Neuron (in vitro differentiated cells): ENCODE measurements around the gene KRT79.

Experiments used
- H2AFZ ChIP-seq: one replicate; pipeline ENCODE4 v1.6.1; 2013; ENCODE audit warnings: low read depth, mild to moderate bottlenecking, inconsistent platforms, low read length, moderate library complexity
- H3K27me3 ChIP-seq: one replicate; pipeline ENCODE4 v1.6.1; 2013; ENCODE audit warnings: low read length; ENCODE audit not compliant: insufficient read depth
- H3K36me3 ChIP-seq: one replicate; pipeline ENCODE4 v1.6.1; 2013; ENCODE audit warnings: low read length; ENCODE audit not compliant: insufficient read depth
- H3K4me1 ChIP-seq: one replicate; pipeline ENCODE4 v1.6.1; 2013; ENCODE audit warnings: low read length; ENCODE audit not compliant: insufficient read depth
- H3K4me3 ChIP-seq: 2 replicates; pipeline ENCODE4 v1.5.1; 2013; ENCODE audit warnings: mild to moderate bottlenecking, low read length, moderate library complexity
- H3K9me3 ChIP-seq: one replicate; pipeline ENCODE4 v1.6.1; 2013; ENCODE audit warnings: low read length

The KRT79 gene

GRCh38 chr12:52850681-52851080 is 16.6 kb upstream of the KRT79 start:
- Histone ChIP-seq H2AFZ (no peak overlapping the region), H3K27me3 (peaks cover 5% of the 10 kb centered on the region), H3K9me3 (no peaks in the 10 kb centered on the region), H3K4me3 (no peak overlapping the region), H3K4me1 (no peaks in the 10 kb centered on the region), H3K36me3 (no peaks in the 10 kb centered on the region)

- Histone ChIP-seq H3K36me3 (no peaks in the 10 kb centered on the region), H3K4me1 (no peaks in the 10 kb centered on the region), H2AFZ (no peak overlapping the region), H3K27me3 (peaks cover 5% of the 10 kb centered on the region), H3K9me3 (no peaks in the 10 kb centered on the region), H3K4me3 (no peak overlapping the region)
Observed at GRCh38 chr12:52849511-52849910, 15.4 kb upstream of the KRT79 start.

GRCh38 chr12:52848661-52849255 is 14.6 kb upstream of the KRT79 start, which contains the start of gene KRT78:
KRT78 (minus strand) TSS chr12:52848994; CDS start chr12:52848930, 64 bp downstream.
- no peak within 1 kb of the TSS for H2AFZ ChIP-seq
- H3K4me3 ChIP-seq: no peak within 1 kb of the TSS
- no peaks in the 10 kb centered on the region for H3K4me1 ChIP-seq
- peaks cover 5% of the 10 kb centered on the region for H3K27me3 ChIP-seq
- H3K9me3 ChIP-seq: no peaks in the 10 kb centered on the region
- H3K36me3 ChIP-seq: no peaks in the 10 kb centered on the region

- Histone ChIP-seq H2AFZ (no peak overlapping the region), H3K4me3 (no peak overlapping the region), H3K36me3 (no peaks in the 10 kb centered on the region), H3K9me3 (no peaks in the 10 kb centered on the region), H3K4me1 (no peaks in the 10 kb centered on the region), H3K27me3 (peaks cover 5% of the 10 kb centered on the region)
Observed at GRCh38 chr12:52847335-52848102, 13.4 kb upstream of the KRT79 start.

- H3K36me3 ChIP-seq: no peaks in the 10 kb centered on the region
- no peak overlapping the region for H3K4me3 ChIP-seq
- no peaks in the 10 kb centered on the region for H3K9me3 ChIP-seq
- no peak overlapping the region for H2AFZ ChIP-seq
- no peaks in the 10 kb centered on the region for H3K4me1 ChIP-seq
- H3K27me3 ChIP-seq: peaks cover 1% of the 10 kb centered on the region
Observed at GRCh38 chr12:52846356-52846970, 12.4 kb upstream of the KRT79 start.

GRCh38 chr12:52845946-52846345 is 11.8 kb upstream of the KRT79 start:
- no peak overlapping the region for H2AFZ ChIP-seq
- H3K4me3 ChIP-seq: no peak overlapping the region
- H3K4me1 ChIP-seq: no peaks in the 10 kb centered on the region
- H3K36me3 ChIP-seq: no peaks in the 10 kb centered on the region
- no peaks in the 10 kb centered on the region for H3K9me3 ChIP-seq
- no peaks in the 10 kb centered on the region for H3K27me3 ChIP-seq

- H2AFZ ChIP-seq: no peak overlapping the region
- no peaks in the 10 kb centered on the region for H3K4me1 ChIP-seq
- no peaks in the 10 kb centered on the region for H3K27me3 ChIP-seq
- no peaks in the 10 kb centered on the region for H3K9me3 ChIP-seq
- H3K36me3 ChIP-seq: no peaks in the 10 kb centered on the region
- H3K4me3 ChIP-seq: no peak overlapping the region
Observed at GRCh38 chr12:52844386-52844785, 10.3 kb upstream of the KRT79 start.

GRCh38 chr12:52839436-52840105 is 5.5 kb upstream of the KRT79 start:
- H3K27me3 ChIP-seq: no peaks in the 10 kb centered on the region
- H3K36me3 ChIP-seq: no peaks in the 10 kb centered on the region
- no peak overlapping the region for H2AFZ ChIP-seq
- H3K4me1 ChIP-seq: no peaks in the 10 kb centered on the region
- no peak overlapping the region for H3K4me3 ChIP-seq
- no peaks in the 10 kb centered on the region for H3K9me3 ChIP-seq

- Histone ChIP-seq H3K9me3 (no peaks in the 10 kb centered on the region), H3K4me3 (no peak overlapping the region), H2AFZ (no peak overlapping the region), H3K4me1 (no peaks in the 10 kb centered on the region), H3K36me3 (no peaks in the 10 kb centered on the region), H3K27me3 (no peaks in the 10 kb centered on the region)
Observed at GRCh38 chr12:52838609-52839435, 4.7 kb upstream of the KRT79 start.

GRCh38 chr12:52837781-52838608 is 3.9 kb upstream of the KRT79 start:
- Histone ChIP-seq H3K27me3 (no peaks in the 10 kb centered on the region), H3K4me1 (no peaks in the 10 kb centered on the region), H3K9me3 (no peaks in the 10 kb centered on the region), H2AFZ (no peak overlapping the region), H3K4me3 (no peak overlapping the region), H3K36me3 (no peaks in the 10 kb centered on the region)

GRCh38 chr12:52837413-52837741 is 3.3 kb upstream of the KRT79 start:
- H3K36me3 ChIP-seq: no peaks in the 10 kb centered on the region
- H3K4me3 ChIP-seq: no peak overlapping the region
- H3K4me1 ChIP-seq: no peaks in the 10 kb centered on the region
- no peak overlapping the region for H2AFZ ChIP-seq
- no peaks in the 10 kb centered on the region for H3K27me3 ChIP-seq
- no peaks in the 10 kb centered on the region for H3K9me3 ChIP-seq
